ENCODE results near the gene GOLPH3L.
"Not testable (repeated sequence)": the region's sequence is repeated elsewhere in the genome, so short reads cannot be mapped to it uniquely, and the experiment has no call there.

The GOLPH3L gene

DNA sequence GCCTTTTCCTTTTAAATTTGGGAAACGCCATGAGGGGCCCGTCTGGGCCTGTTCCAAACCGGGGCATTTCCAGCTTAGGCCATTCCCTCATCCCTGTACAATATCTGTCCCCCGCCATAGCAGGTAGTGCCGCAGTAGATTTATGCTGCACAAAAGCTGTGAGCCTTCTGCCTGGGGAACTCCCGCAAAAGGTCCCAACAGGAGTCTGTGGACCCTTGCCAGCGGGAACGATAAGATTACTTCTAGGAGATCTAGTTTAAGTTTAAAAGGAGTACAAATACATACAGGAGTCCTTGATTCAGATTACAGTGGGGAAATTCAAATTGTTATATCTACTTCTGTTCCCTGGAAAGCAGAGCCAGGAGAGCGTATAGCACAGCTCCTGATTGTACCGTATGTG, 42.3 kb downstream of the GOLPH3L start:
- DNase-seq, result not testable (repeated sequence)

DNA sequence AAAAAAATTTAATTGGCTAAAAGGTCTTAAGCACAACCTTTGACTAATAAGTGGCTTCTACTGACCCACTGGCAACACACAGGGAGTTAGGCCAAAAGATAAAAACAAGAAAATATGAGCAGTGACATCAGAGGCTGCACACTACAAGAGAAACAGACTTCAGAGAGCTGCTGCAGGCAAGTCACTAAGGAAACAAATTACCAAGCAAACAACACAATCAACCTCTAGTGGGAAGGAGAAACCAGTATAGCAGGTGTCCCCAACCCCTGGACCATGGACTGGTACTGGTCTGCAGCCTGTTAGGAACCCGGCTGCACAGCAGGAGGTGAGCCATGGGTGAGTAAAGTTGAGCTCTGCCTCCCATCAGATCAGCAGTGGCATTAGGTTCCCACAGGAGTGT, 46.8 kb downstream of the GOLPH3L start:
- no peak for DNase-seq

DNA sequence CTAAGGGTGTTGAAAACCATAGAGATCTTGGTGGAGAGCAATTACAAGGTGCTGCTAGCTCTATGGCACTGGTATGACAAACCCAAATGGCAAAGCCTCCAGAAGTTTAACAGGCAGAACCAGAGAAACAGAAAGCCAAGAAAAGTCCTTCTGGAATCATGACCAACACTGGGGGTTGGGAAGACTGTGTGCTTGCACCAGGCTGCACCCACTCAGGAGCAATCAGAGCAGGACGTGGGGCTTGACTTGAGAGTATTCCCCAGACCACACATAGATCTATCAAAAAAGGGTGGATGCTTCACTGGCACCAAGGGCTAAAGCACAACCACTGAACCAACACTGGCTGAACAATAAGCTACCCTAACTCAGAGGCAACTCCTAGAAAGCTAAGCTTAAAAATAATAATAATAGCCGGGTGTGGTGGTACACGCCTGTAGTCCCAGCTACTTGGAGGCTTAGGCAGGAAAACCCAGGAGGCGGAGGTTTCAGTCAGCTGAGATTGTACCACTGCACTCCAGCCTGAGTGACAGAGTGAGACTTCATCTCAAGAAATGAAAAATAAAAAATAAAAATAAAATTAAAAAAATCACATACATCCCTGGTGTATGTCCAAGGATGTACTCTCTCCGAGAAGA, 47.4 kb downstream of the GOLPH3L start:
- no peak for DNase-seq

DNA sequence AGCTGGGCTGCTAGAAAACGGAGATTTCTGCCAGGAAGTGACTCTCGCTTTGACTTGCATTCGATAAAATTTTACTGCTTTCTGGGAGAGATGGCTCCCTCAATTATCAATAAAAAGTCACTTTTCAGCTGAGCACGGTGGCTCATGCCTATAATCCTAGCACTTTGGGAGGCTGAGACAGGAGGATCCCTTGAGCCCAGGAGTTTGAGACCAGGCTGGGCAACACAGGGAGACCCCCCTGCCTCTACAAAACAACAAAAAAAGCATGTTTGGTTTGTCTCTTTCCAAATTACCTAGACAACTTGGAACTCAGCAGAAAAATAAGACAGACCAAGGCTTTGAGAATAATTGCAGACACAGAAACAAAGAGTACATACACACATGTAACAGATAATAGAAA, 54.7 kb downstream of the GOLPH3L start:
- no peak for DNase-seq

DNA sequence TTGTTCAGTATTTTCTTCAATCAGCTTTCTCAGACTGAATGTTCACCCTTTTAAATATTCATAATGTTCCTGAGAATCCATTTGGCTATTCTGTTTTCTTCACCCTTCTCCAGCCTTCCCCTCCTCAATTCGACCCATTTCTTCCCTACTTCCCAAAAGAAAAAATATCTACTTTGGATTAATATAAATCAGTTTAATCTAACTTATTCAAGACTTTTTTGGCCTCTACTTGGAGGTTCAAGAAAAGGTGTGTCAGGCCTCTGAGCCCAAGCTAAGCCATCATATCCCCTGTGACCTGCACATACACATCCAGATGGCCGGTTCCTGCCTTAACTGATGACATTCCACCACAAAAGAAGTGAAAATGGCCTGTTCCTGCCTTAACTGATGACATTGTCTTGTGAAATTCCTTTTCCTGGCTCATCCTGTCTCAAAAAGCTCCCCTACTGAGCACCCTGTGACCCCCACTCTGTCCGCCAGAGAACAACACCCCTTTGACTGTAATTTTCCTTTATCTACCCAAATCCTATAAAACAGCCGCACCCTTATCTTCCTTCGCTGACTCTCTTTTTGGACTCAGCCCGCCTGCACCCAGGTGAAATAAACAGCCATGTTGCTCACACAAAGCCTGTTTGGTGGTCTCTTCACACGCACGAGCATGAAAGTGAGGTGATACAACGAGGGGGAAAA, 55.7 kb downstream of the GOLPH3L start:
- DNase-seq, result not testable (repeated sequence)

DNA sequence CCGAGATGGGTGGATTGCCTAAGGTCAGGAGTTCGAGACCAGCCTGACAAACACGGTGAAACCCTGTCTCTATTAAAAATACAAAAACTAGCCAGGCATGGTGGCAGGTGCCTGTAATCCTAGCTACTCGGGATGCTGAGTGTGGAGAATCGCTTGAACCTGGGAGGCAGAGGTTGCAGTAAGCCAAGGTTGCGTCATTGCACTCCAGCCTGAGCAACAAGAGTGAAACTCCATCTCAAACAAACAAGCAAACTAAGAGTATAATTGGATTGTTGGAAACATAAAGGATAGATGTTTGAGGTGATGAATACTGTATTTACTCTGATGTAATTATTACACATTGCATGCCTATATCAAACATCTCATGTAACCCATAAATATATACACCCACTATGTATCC, 58.5 kb downstream of the GOLPH3L start:
- DNase-seq, result peak; percentile 28

DNA sequence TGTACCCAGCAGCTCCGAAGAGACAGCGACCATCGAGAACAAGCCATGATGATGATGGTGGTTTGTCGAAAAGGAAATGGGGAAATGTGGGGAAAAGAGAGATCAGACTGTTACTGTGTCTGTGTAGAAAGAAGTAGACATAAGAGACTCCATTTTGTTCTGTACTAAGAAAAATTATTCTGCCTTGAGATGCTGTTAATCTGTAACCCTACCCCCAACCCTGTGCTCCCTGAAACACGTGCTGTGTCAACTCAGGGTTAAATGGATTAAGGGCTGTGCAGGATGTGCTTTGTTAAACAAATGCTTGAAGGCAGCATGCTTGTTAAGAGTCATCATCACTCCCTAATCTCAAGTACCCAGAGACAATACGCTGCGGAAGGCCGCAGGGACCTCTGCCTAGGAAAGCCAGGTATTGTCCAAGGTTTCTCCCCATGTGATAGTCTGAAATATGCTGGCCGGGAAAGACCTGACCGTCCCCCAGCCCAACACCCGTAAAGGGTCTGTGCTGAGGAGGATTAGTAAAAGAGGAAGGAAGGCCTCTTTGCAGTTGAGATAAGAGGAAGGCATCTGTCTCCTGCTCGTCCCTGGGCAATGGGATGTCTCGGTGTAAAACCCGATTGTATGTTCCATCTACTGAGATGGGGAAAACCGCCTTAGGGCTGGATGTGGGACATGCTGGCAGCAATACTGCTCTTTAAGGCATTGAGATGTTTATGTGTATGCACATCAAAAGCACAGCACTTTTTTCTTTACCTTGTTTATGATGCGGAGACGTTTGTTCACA, 61.9 kb downstream of the GOLPH3L start:
- DNase-seq, result not testable (repeated sequence)

DNA sequence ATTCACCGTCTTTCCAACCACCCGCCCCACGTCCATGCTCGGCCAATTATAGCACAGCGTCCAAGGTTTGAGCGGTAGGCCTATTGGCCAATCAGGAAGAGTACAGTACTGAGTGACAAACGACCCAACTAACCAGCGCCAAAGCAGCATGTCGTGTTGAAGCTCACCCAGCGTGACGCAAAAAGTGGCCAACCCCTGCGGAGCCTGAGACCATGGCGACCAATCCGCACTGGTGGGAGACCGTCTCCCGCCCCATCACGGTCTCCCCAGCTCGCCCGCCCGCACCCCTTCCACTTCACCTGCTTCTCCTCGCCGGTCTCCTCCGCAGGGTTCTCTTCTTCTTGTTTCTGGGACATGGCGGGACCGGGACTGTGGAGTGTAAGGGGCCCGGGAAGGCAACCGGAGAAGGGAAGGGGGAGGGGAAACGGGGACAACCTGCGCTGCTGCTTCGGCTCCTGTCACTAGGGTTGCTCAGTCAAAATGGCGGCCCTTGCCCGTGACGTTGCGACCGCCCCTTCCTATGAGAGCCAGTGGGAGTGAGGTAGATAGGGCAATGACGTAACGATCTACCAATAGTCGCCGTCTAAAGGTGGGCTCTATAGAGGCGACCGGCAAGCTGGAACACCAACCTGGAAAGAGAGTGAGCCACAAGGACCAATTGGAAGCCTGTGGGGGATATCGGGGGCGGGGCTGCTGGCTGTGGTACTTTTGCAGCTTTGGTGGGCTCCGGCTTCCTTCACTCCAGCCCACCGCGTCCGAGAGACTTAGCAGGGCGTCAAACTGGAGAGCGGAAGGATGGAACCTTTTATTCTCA, 67.6 kb downstream of the GOLPH3L start, which contains the start of gene ENSA:
Gene ENSA, minus strand, starts transcription at position 498 of the 814 bp plus-strand sequence. Its CDS starts 142 bp downstream, at position 356.
- peak; percentile 99 for DNase-seq

DNA sequence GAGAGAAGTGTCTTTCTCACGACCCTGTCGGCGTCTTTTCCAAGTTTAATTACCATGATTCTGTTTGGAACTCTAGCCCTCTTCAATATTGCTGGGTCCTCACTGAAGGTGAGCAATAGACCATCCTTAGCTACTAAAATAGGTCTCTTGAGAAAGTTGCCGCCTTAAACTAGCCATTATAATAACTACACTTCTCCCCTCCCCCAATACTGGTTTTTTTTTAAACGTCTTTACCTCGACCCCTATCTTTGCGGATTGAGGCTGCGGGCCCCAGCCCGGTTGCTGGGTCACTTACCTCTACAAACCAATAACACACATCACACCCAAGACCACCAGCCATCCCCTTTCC, 68.2 kb downstream of the GOLPH3L start:
- no peak for DNase-seq

DNA sequence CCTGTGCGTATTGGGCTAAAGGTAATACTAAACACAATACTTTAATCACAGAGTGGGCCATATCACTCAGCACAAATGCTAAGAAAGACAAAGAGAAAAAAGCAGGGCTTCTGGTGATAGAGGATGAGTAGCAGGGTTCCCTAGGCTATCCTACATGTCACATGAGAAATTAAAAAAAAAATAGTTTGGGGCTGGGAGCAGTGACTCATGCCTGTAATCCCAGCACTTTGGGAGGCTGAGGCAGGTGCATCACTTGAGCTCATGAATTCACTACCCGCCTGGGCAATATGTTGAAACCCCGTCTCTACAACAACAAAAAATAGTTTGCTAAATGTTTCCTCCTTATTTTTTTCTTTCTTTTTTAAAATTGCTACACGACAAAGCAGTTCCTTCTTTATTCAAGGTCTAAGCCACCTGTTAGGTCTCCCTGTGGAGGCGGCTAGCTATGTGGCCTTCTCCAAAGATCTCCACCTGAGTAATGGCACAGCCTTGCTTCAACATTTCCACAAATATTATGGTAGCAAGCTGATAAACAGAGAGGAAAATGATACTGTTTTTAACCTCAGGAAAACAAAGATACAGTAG, 69.0 kb downstream of the GOLPH3L start:
- no peak for DNase-seq

DNA sequence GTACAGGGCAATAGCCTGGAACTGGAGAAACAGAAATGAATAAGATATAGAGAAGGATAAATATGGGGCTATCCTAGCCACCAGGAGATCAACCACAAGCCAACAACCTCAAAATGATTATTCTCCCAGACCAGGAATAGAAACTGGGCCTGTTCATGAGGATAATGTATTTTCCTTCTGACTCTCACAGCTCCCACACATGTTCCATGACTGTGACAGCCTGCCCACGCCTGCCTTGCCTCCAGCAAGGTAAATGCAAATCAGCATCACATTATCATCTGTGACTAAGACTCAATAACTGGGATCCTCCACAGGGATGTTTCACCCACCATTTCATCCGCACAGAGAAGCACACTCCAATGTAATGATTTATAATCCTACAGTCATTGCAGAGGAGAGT, 70.8 kb downstream of the GOLPH3L start:
- DNase-seq, result no peak

DNA sequence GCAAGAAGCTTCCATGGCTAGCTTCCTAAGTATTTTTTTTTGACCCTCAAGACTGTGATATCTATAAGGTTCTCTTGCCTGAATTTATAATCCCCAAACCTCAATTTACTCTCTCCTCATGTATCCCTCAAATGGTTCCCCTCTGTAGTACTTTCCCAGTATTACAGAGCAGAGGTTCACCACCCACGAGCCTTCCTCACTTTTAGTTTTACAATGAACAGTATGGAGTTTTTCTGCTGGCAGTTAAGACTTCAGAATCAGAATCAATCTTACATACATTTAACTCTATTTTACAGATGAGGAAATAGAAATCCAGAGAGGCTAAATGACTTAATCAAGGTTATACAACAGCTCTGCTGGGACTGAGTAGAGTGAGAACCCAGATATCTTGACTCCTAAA, 72.4 kb downstream of the GOLPH3L start:
- not testable (repeated sequence) for DNase-seq

DNA sequence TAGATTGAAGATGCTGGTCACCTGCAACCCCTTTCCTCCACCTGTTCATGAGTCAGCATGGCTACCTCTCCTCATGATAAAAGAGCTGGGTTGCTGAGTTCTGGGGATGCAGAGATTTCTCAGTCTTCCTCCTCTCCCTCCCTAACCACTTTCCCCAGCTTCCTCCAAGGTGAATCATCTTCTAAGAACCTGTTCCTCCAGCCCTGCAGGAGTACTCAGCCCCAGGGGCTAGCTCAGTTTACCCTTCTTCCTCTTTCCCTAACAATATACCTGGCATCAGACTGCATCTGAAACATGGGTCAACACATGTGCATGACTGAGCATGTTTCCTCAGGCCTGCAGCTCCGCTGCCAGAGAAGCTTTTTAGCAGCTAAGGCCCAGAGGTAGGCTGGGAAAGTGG, 72.8 kb downstream of the GOLPH3L start:
- DNase-seq, result not testable (repeated sequence)

DNA sequence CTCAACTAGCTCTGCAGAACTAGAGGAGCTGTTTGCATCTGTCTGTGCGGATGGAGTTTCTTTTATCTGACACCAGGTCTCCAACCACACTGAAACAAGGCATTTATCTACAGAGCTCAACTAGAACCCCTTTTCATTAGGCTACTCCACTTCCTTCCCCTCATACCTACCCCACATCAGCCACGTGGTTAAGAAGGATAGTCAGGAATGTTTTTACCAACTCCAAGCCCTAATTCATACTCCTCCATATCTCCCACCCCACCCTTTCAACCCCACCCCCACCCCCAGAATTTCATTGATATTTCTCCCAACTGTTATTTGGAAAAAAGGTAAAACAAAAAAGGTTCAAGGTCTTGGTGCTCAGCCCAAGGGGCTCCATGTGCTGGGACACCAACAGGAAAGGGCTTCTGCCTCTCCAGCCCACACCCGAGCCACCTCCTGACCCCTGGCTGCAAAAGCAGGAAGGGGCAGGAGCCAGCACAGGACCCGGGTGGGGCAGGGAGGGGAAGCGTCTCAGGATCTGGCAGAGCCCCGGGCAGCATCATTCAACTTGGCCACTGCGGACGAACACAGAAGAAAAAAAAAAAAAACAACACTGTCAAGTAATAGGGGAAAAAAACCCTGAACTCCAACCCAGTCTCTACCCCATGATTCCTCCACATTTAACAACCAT, 74.5 kb downstream of the GOLPH3L start:
- DNase-seq, result no peak

DNA sequence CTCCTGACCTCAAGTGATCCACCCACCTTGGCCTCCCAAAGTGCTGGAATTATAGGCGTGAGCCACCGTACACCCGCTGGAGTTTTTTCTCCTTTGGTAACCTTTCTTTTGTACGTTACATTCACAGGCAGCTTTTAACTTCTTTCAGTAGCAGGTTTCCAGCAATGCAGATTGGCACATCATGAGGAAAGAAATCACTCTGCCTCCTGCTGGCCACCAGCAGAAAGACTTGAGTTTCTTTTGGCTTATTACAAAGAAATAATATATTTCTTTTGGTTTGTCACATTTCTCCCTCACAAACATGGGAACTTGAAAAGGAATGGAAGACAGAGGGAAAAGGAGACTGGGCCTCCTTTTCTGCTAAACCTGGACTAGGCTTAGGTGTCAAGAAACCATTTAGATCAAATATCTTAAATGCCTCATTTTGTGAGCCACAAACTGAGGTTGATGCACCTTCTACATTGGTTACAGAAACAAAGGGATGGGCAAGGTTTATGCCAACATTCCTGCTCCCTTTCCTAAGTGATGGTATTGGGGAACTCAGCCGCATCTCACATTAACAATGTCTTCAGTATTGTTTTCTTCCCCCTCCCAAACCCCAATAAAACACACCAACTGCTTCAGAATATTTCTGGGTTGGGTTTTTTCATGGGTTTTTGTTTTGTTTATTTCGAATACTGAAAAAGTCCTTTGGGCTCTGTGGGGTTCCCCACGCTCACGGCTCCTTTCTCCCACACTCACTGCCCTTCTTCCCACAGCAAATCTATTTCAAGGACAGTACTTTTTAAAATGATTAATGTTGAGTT, 75.3 kb downstream of the GOLPH3L start:
- DNase-seq, result no peak

DNA sequence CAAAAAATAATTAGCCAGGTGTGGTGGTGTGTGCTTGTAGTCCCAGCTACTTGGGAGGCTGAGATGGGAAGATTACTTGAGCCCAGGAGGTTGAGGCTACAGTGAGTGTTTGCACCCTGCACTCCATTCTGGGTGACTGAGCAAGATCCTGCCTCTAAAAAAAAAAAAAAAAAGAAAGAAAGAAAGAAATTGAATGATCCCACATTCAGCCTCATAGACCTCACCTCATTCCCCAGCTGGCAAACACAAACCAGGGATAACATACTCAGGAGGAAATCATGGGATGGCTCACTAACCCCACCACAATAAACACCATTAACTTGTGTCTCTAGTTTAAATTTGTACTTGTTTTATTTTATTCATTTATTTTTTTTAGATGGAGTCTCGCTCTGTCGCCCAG, 76.0 kb downstream of the GOLPH3L start:
- DNase-seq, result no peak

DNA sequence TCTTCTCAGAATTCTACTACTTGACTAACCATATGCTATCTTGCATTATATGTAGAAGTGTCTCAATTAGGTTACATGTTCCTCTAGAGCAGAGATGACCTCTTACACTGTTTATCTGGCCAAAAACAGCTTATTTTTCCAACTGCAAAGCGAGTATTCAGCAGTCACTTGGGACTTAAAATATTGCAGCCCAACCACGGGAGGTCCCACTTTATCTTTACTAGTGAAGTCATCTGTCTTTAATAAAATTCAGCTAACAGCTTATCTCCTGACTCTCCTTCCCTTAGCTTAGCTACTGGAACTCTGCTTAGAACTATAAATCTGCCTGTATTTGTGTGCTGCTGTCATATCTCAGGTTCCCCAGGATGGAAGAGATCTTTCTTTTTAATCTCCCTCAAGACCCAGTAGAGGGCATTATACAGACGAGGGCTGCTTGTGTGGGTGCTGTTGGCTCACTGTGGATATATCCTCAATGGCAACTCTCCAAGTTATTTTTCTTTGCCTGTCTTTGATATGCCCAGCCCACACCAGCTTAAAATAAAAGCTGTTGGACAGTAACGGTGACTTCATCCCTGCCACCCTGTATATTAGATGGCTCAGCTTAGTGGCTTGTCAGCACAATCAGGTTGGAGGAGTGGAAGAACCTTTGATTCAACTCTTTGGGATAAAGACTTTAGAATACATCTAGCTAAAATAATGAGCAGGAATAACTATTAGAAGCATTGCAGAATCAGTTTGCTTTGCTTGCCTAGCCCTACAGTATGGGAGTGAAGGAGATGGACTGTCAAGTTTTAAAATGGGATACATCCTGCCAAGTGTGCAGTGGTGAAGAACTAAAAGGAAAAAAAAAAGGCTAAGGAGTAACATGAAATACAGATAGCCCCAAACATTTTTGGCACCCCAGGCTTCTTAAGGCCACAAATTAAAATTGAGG, 77.1 kb downstream of the GOLPH3L start:
- no peak for DNase-seq

DNA sequence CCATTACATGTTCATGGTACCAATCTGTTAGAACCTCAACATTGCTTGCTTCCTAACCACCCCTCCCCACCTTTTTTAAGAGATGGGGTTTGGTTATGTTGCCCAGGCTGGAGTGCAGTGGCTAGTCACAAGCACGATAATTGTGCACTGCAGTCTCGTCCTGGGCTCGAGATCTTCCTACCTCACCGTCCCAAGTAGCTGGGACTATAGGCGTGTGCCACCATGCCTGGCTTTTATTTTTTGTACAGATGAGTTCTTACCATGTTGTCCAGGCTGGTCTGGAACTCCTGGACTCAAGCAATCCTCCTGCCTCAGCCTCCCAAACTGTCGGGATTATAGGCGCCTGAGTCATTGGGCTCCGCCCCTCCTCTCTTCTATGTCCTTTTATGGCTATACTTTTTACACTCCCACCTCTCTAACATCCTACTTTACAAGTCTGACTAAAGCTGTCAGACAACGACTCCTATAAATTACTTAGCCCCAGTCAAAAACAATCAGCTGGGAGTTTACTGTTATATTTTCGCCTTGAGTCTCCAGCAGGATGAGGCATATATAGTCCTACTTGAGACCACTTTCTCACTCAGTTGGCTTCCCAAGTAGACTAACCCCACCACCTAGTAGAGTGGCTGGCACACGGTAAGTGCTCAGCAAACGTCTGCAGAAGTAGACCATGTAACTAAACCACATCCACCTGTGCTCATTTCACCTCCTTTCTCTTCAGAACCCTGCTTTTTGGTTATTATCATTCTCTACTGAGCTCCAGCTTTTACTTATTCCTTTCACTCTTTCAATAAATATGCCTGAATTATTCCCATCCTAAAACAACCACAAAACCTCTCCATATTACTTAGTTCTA, 81.4 kb downstream of the GOLPH3L start:
- DNase-seq, result no peak

All from NCI-H1436 (cell line).